ENCODE data around the gene MYH2.
"Not testable (repeated sequence)": the region's sequence is repeated elsewhere in the genome, so short reads cannot be mapped to it uniquely, and the experiment has no call there.

The MYH2 gene

GRCh38 chr17:10549096-10549842 is at the start of gene MYH2:
MYH2 (minus strand) TSS chr17:10549658; CDS start chr17:10547920, 1,738 bp downstream.
- no peak for DNase-seq (ENCODE audit: low spot score)

- no peak for DNase-seq (ENCODE audit: low spot score)
Observed at GRCh38 chr17:10598621-10599020, 49.2 kb upstream of the MYH2 start.

DNA sequence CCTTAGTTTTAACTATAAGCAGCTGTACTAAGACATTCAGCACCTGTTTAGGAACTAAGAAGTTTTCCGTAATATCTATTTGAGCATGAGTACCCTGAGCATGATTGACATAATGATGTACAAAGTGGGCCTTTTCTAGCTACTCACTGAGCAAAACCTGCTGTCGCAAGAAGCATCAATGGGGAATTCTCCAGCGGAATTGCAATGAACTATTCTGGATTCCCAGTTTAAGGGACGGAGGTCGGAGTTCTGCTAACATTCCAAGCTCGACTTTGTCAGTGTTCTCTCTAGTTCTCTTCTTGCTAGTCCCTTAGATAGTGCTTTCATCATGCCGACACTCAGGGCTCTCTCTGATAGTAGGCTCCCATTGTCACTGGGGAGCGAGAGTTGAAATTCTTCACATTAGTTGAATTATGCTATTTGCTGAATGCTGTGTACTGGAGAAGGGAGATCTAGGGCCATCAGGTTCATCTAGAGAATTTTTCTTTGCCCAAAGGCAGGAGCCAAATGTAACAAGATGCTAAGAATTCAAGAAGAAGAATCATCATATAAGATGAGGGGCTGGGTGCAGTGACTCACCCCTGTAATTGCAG is 40.2 kb upstream of the MYH2 start:
- no peak for DNase-seq (ENCODE audit: low spot score)

- DNase-seq (ENCODE audit: low spot score), result no peak
Observed at GRCh38 chr17:10585529-10585928, 36.1 kb upstream of the MYH2 start.

DNA sequence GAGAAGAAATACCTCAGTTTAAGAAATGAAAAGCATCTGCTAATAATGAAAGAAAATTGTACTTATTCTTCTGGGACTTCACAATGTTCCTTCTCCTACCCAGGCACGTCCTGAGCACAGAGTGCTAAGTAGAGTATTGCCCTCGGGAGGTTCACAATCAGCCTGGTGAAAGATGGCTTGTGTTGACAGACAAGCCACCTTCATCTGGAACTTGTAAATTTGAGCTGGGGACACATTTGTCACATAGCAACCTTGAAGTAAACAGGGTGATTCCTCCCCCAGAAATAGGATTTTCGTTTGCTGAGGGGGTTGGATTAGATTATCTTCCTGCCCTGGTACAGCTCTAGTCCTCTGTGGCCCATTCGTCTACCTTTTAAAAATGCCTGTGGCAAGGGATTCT is 34.4 kb upstream of the MYH2 start:
- DNase-seq (ENCODE audit: low spot score), result no peak

- no peak for DNase-seq (ENCODE audit: low spot score)
Observed at GRCh38 chr17:10579270-10579669, 29.8 kb upstream of the MYH2 start.

DNA sequence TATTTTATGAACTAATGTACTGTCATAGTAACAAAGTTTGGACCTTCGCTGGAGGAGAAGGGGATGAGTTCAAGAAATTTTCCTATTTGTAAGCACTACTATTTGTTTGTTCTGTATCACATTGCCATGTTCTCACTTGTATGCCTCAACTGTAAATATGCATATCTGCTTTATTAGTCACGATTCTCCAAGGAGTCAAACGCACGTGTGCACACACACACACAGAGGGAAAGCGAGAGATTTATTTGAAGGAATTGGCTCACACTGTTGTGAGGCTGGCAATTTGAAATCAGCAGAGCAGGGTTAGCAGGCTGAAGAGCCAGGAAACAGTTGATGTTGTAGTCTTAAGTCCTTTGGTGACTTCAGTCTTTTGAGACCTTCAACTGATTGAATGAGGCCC is 24.9 kb upstream of the MYH2 start:
- DNase-seq (ENCODE audit: low spot score), result no peak

DNA sequence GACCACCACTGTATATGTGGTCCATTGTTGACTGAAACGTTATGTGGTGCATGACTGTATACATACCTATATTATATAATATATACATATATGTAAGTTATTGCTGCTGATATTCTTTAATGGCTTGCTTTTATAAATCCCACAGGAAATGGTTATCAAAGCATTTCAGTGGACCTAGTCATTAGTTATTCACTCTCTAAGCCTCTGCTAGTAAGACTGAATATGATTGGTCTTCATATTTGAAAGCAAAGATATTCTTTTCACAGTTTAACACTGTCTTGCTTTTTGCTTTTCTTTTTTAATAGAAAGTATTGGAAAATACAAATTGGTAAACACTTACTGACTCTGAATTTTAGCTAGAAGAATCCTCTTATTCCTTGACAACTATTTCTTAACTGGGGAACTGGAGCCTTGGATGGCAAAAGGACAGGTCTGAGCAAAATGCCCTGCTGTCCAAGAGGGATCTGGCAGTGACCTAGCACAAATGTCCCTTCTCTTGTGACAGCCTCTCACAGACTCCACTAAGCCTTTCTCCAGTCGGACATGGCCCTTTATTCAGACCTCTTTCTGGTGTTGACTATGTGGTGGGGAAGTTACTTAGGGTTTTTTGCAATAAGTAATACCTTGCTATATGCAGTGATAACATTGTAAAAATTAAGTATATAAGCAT is 14.7 kb upstream of the MYH2 start:
- no peak for DNase-seq (ENCODE audit: low spot score)

DNA sequence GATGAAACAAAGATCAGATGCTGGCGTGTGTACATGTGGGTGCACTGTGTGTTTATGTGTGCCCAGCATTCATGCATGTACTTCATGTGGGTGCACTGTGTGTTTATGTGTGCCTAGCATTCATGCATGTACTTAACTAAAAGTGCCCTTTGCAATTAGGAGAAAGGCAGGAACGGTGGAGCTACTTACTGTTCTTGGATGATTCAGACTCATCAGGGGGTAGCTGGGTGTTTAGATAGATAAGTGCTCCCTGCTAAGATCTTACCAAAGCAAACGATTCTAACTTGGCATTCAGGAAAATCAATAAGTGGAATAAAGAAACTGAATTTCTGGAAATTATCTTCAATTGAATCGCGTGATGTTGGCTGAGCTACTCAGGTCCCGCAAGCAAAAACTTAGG is 8.6 kb upstream of the MYH2 start:
- DNase-seq (ENCODE audit: low spot score), result no peak

GRCh38 chr17:10557422-10557821 is 8.0 kb upstream of the MYH2 start:
- DNase-seq (ENCODE audit: low spot score), result no peak

GRCh38 chr17:10556301-10557005 is 7.0 kb upstream of the MYH2 start:
- no peak for DNase-seq (ENCODE audit: low spot score)

DNA sequence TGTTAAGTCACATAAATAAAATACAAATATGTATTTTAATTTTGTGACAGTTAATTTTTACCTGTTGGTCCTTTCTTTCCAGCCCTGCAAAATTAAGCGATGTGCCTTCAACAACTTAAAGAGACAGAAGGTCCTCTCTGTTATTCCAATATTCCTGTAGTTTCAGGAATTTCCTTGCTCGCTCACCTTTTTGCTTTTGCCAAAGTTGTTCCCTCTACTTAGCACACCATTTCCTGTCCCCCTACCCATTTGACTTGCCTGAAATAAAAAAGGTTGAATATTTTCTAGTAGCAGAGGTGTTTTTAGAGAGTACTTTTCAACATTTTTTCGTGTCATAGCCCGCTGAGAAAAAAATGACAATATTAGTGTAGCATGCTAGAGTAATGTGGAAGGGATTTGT is 556 bp upstream of the MYH2 start:
- no peak for DNase-seq (ENCODE audit: low spot score)

- DNase-seq (ENCODE audit: low spot score), result no peak
Observed at GRCh38 chr17:10547351-10547750, 2.1 kb downstream of the MYH2 start.

GRCh38 chr17:10543486-10543885 is 6.0 kb downstream of the MYH2 start:
- not testable (repeated sequence) for DNase-seq (ENCODE audit: low spot score)

DNA sequence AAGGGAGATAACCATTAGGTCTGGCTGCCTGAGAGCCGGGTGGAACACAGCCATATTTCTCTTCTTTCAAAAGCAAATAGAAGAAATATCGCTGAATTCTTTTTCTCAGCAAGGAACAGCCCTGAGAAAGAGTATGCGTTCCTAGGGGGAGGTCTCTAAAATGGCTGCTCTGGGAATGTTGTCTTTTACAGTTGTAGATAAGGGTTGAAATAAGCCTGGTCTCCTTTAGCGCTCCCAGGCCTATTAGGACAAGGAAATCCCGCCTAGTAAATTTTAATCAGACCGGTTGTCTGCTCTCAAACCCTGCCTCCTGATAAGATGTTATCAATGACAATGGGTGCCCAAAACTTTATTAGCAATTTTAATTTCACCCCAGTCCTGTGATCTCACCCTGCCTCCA is 8.3 kb downstream of the MYH2 start:
- not testable (repeated sequence) for DNase-seq (ENCODE audit: low spot score)

DNA sequence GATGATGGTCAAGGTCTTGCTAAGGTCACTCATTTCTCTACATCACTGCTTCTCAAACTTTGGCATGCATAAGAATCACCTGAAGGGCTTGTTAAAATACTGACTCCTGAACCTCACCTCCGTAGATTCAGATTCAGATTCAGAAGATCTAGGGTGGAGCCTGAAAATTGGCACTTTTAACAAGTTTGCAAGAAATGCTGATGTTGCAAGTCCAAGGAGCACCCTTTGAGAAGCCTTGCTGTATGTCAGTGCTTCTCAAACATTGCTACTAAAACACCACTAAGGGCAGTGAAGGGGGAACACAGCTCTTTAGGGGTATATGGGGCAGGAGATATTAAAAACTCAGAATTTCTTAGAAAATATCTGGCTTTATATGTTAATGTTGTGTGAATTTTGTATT is 17.4 kb downstream of the MYH2 start:
- DNase-seq (ENCODE audit: low spot score), result no peak

- DNase-seq (ENCODE audit: low spot score), result no peak
Observed at GRCh38 chr17:10527419-10527818, 22.0 kb downstream of the MYH2 start.

- DNase-seq (ENCODE audit: low spot score), result no peak
Observed at GRCh38 chr17:10526517-10526916, 22.9 kb downstream of the MYH2 start.

GRCh38 chr17:10523064-10523463 is 26.4 kb downstream of the MYH2 start:
- no peak for DNase-seq (ENCODE audit: low spot score)

- no peak for DNase-seq (ENCODE audit: low spot score)
Observed at GRCh38 chr17:10521949-10522348, 27.5 kb downstream of the MYH2 start.

DNA sequence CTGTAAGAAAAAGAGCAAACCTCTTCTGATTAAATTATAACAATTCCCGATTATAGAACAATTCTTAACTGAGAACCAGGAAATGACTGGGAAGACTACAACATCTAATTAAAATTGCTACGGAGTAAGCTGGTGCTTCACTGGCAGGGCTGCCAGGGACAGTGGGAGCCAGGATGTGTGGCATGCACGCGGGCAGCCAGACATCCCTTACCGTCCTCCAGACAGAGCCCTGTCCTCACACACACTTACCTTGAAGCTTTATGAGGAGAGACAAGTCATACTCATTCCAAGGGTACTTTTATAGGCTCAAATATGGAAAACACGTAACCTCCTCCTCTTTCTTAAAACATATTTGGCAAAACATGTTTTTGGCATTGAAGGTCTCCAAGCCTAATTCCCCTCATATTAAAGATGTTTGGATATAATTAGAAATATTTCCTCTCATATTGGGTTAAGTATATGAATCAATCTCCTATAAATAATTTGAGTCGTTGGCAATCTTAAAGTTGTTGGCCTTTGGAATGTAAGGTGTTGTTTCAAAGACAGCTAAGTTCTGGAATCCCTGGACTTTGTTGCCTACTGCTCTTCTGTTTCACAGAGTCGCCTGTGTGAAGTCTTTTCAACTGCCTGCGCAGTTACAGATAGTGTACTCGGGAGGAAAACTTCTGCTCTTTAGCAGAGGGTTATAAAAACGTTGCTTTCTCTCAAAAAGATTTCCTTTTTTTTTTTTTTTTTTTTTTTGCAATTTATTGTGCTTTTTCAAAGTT is 31.0 kb downstream of the MYH2 start, which contains the start of gene MYH1:
Gene MYH1 (minus strand): TSS at position 272 of the 767 bp plus-strand sequence. CDS start 1,900 bp downstream, outside the sequence.
- DNase-seq (ENCODE audit: low spot score), result no peak

DNA sequence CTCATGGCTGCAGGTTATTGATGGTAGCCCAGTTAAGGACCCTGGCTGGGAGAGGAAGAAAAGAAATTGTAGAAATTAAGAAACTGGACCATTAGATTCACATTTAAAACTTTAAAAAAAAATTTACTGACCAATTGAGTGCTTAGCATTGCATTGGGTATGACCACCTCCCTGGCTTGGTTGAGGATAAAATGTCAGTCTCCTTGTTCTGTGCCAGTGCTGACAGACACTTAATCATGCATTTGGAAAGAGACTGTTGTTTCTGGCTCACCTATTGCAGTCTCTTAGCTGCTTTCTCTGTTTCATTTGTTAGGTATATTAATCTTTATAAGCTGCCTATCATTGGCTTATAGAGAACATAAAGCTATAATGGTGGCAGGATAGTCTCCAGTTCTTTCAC is 32.8 kb downstream of the MYH2 start:
- DNase-seq (ENCODE audit: low spot score), result no peak

Measured in hematopoietic multipotent progenitor cell treated with erythropoietin and hydrocortisone succinate and interleukin-3 and kit ligand, for 15 days (in vitro differentiated cells).